ENCODE results near the gene TOR2A. TPM values are rescaled to one million over a fixed set of nuclear protein-coding genes. Genes with fewer than 3 reads are reported as not detected.

The TOR2A gene
- total RNA-seq, 1 donor: 4.8 TPM

GRCh38 chr9:127768698-127769097 lies 33.6 kb upstream of the TOR2A start:
- no peak for DNase-seq (ENCODE audit: low read depth)
- TF ChIP-seq CTCF (IDR thresholded peaks at IDR 0.05; ENCODE audit: insufficient read depth, low read length): no peak
- no peak overlapping the region for H3K4me3 ChIP-seq (ENCODE audit: low read depth, low read length)

- no peak for TF ChIP-seq CTCF (IDR thresholded peaks at IDR 0.05; ENCODE audit: insufficient read depth, low read length)
- no peak overlapping the region for H3K4me3 ChIP-seq (ENCODE audit: low read depth, low read length)
- no peak for DNase-seq (ENCODE audit: low read depth)
Measured at GRCh38 chr9:127767909-127768331, 32.8 kb upstream of the TOR2A start.

DNA sequence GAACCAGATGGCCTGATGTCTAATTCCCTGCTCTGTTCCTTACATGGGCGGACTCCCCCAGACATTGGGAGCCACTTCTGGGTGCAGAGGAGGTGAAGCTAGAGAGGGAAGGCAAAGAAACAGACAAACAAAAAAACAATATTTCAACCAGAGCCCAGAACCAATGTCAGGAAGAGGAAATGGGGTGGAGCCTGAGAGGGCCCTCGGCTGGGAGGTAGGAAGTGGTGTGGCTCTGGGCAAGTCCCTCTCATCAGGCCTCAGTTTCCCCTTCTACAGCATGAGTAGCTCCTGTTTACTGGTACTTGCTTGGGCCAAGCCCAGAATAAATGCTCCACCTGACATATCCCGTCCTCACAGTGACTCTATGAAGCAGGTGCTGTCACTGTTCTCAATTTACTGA lies 32.3 kb upstream of the TOR2A start:
- TF ChIP-seq CTCF (IDR thresholded peaks at IDR 0.05; ENCODE audit: insufficient read depth, low read length): no peak
- H3K4me3 ChIP-seq (ENCODE audit: low read depth, low read length): no peak overlapping the region
- DNase-seq (ENCODE audit: low read depth): no peak

DNA sequence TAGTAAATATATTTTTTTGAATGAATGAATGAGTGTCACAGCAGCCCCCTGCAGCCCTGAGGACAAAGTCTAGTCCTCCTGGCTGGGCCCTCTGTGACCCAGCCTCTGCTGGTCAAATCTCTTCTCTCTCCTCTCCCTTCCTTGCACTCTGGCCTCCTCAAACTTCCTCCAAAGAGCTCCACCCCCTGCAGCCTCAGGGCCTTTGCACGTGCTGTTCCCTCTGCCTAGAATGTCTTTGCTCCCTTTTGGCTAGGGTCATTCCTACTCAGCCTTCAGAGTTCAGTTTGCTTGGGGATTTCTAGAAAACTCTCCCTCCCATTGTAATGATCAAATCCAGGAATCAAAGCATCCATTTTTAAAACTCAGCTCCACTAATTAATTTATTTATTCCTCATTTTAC lies 30.3 kb upstream of the TOR2A start:
- DNase-seq (ENCODE audit: low read depth): no peak
- no peak for TF ChIP-seq CTCF (IDR thresholded peaks at IDR 0.05; ENCODE audit: insufficient read depth, low read length)
- no peak overlapping the region for H3K4me3 ChIP-seq (ENCODE audit: low read depth, low read length)

DNA sequence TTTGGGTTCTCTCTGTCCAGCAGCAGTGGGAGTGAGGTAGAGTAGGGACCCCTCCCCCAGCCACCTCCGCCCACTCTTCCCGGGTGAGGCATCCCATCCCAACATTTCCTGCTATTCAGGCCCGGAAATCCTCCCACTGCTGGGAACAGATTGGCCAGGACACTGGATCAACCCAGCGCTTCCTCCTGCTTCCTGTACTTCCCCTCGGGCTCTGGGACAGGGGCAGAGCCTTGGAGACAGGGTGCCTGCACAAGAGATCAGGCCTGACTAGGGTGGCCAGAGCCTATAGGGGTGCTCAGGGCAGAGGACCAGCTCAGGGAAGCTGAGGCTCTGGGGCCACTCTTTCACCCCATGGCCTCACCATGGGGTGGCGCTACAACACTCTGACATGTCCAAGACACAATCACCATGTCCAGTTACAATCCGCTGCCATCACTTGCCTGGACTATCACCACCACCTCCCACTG lies 28.9 kb upstream of the TOR2A start:
- TF ChIP-seq CTCF (IDR thresholded peaks at IDR 0.05; ENCODE audit: insufficient read depth, low read length): peak; percentile 10
- H3K4me3 ChIP-seq (ENCODE audit: low read depth, low read length): no peak overlapping the region
- DNase-seq (ENCODE audit: low read depth): no peak

GRCh38 chr9:127762111-127762676 lies 27.1 kb upstream of the TOR2A start:
- no peak overlapping the region for H3K4me3 ChIP-seq (ENCODE audit: low read depth, low read length)
- DNase-seq (ENCODE audit: low read depth): no peak
- TF ChIP-seq CTCF (IDR thresholded peaks at IDR 0.05; ENCODE audit: insufficient read depth, low read length): no peak

- DNase-seq (ENCODE audit: low read depth): no peak
- no peak overlapping the region for H3K4me3 ChIP-seq (ENCODE audit: low read depth, low read length)
- TF ChIP-seq CTCF (IDR thresholded peaks at IDR 0.05; ENCODE audit: insufficient read depth, low read length): no peak
Measured at GRCh38 chr9:127761491-127761956, 26.4 kb upstream of the TOR2A start.
